Stomach (tissue), 4 donors: ENCODE results near the gene GAS5.

ENCODE experiments used
- CTCF ChIP-seq, 7 experiments: fragments of 450-650 bp in 4 of 7; fragments of 200-600 bp in 3 of 7; sonication (generic) in 3 of 7; IDR thresholded peaks; one replicate each; pipeline ENCODE4 v1.5.1; 2016 to 2019; ENCODE audit warnings: antibody characterized with exemption in 7 of 7, control low read depth in 2 of 7, mild to moderate bottlenecking in 1 of 7
- EP300 ChIP-seq: sonication (generic); formaldehyde crosslinking; IDR thresholded peaks from one replicate; pipeline ENCODE4 v1.6.1; 2017; ENCODE audit warnings: antibody characterized with exemption
- POLR2A ChIP-seq, 4 donors: fragments of 450-650 bp; IDR thresholded peaks; one replicate each; pipeline ENCODE4 v1.6.1; 2016; ENCODE audit warnings: antibody characterized with exemption in 4 of 4, control low read depth in 2 of 4, mild to moderate bottlenecking in 1 of 4, moderate library complexity in 1 of 4
- POLR2AphosphoS5 ChIP-seq, 3 donors: sonication (generic); formaldehyde crosslinking; IDR thresholded peaks; one replicate each; pipeline ENCODE4 v1.6.1; 2016; ENCODE audit warnings: antibody characterized with exemption in 3 of 3

- TF ChIP-seq EP300: no peak
- no peak for TF ChIP-seq CTCF (IDR thresholded peaks at IDR 0.05)
- TF ChIP-seq POLR2A (IDR thresholded peaks at IDR 0.05): no peak
- peak in 2 of 3 donors; percentile 40 to 43 for TF ChIP-seq POLR2AphosphoS5 (IDR thresholded peaks at IDR 0.05)
These were observed 2.7 kb upstream of the GAS5 start for GRCh38 chr1:173870252-173871075.
